Liver (tissue), 9 donors: ENCODE measurements around the gene GPRC5B. TPM values are rescaled to one million over a fixed set of nuclear protein-coding genes. Genes with fewer than 3 reads are reported as not detected.

Experiments used
- DNase-seq: peaks from one replicate; pipeline ENCODE4 v3.0.0-alpha.2; 2017; ENCODE audit warnings: low spot score
- H3K27ac ChIP-seq, 2 donors: one replicate each; pipeline ENCODE4 v1.7.0; 2013; ENCODE audit warnings: inconsistent platforms in 2 of 2, low read length in 2 of 2, control low read depth in 1 of 2, low read depth in 1 of 2, mild to moderate bottlenecking in 1 of 2
- H3K27me3 ChIP-seq, 4 donors: one replicate each; pipeline versions ENCODE4 v1.6.1 to v1.7.0; 2013; ENCODE audit warnings: low read length in 3 of 4, inconsistent platforms in 1 of 4, mild to moderate bottlenecking in 1 of 4, moderate library complexity in 1 of 4; ENCODE audit not compliant: control insufficient read depth in 4 of 4, insufficient read depth in 4 of 4
- H3K36me3 ChIP-seq, 4 donors: one replicate each; pipeline versions ENCODE4 v1.6.1 to v1.7.0; 2013; ENCODE audit warnings: low read length in 3 of 4, mild to moderate bottlenecking in 3 of 4, low read depth in 1 of 4, moderate library complexity in 1 of 4; ENCODE audit not compliant: control insufficient read depth in 4 of 4, insufficient read depth in 3 of 4
- H3K4me1 ChIP-seq, 4 donors: one replicate each; pipeline versions ENCODE4 v1.6.1 to v1.7.0; 2013; ENCODE audit warnings: low read length in 3 of 4, mild to moderate bottlenecking in 3 of 4, moderate library complexity in 1 of 4; ENCODE audit not compliant: control insufficient read depth in 4 of 4, insufficient read depth in 4 of 4
- H3K4me3 ChIP-seq, 3 donors: one replicate each; pipeline versions ENCODE4 v1.6.1 to v1.7.0; 2013; ENCODE audit warnings: low read length in 3 of 3, control low read depth in 1 of 3, low read depth in 1 of 3, mild to moderate bottlenecking in 1 of 3
- H3K9ac ChIP-seq, 2 donors: one replicate each; pipeline ENCODE4 v1.7.0; 2013; ENCODE audit warnings: low read length in 2 of 2, mild to moderate bottlenecking in 2 of 2, moderate library complexity in 2 of 2, control low read depth in 1 of 2, low read depth in 1 of 2
- H3K9me3 ChIP-seq, 4 donors: one replicate each; pipeline versions ENCODE4 v1.6.1 to v1.7.0; 2013; ENCODE audit warnings: low read length in 3 of 4; ENCODE audit not compliant: control insufficient read depth in 4 of 4
- EGR1 ChIP-seq, 2 donors: IDR thresholded peaks; 2 replicates each; pipeline ENCODE4 v1.6.1; 2016 to 2018; ENCODE audit warnings: antibody characterized with exemption in 2 of 2, low read depth in 2 of 2
- FOXA2 ChIP-seq: IDR thresholded peaks from 2 replicates; pipeline ENCODE4 v1.6.1; 2016; ENCODE audit warnings: antibody characterized with exemption
- GABPA ChIP-seq, 2 donors: IDR thresholded peaks in 1 of 2; conservative IDR thresholded peaks in 1 of 2; 2 replicates each; pipeline ENCODE4 v1.6.1; 2016; ENCODE audit warnings: antibody characterized with exemption in 2 of 2, mild to moderate bottlenecking in 1 of 2, moderate library complexity in 1 of 2
- HNF4G ChIP-seq: IDR thresholded peaks from 2 replicates; pipeline ENCODE4 v1.6.1; 2016; ENCODE audit warnings: antibody characterized with exemption
- RAD21 ChIP-seq, 2 donors: IDR thresholded peaks; 2 replicates each; pipeline ENCODE4 v1.6.1; 2016; ENCODE audit warnings: antibody characterized with exemption in 2 of 2, mild to moderate bottlenecking in 2 of 2
- SP1 ChIP-seq: IDR thresholded peaks from 2 replicates; pipeline ENCODE4 v1.6.1; 2018; ENCODE audit warnings: antibody characterized with exemption, mild to moderate bottlenecking
- YY1 ChIP-seq: IDR thresholded peaks from 2 replicates; pipeline ENCODE4 v1.6.1; 2016; ENCODE audit warnings: antibody characterized with exemption, mild to moderate bottlenecking
- WGBS: extraction: QIAGEN DNeasy Blood & Tissue Kit; methylation state at CpG from one replicate; pipeline ENCODE4 v1.1.7; 2013; 5-methylcytosine and 5-hydroxymethylcytosine counted together
- polyA plus RNA-seq, 2 donors: library from polyadenylated mRNA; stranded (reverse) in 1 of 2; unstranded in 1 of 2; fragments of 200-250 nt in 1 of 2; fragments of >200 nt in 1 of 2; fragmentation: Nextera tagmentation in 1 of 2; extraction: Ambion mirVana in 1 of 2; gene quantifications; one replicate each; pipeline versions ENCODE4 v1.2.1 to v1.2.3, GENCODE V29; 2013 to 2015
- total RNA-seq, 2 donors: library from RNA; depleted of rRNA; stranded (reverse); fragments of >200 nt; gene quantifications; one replicate each; pipeline ENCODE4 v1.2.3, GENCODE V29; 2014
- TF ChIP-seq, protein P1 (sequence below): fragments of 150-350 bp; IDR thresholded peaks from 2 replicates; pipeline ENCODE4 v1.5.1; 2017; ENCODE audit warnings: improper control_type of control experiment, low read depth, low read length; ENCODE audit not compliant: missing input control
- TF ChIP-seq, protein P2 (sequence below): IDR thresholded peaks from 2 replicates; pipeline ENCODE4 v1.6.1; 2016; ENCODE audit warnings: antibody characterized with exemption, mild to moderate bottlenecking
- TF ChIP-seq, protein P3 (sequence below): IDR thresholded peaks from 2 replicates; pipeline ENCODE4 v1.6.1; 2016; ENCODE audit warnings: antibody characterized with exemption
- donor health status: healthy.
- donor health status: healthy.
- donor health status: healthy.
- donor health status: healthy.
- donor health status: healthy.

GPRC5B gene
- total and polyA plus RNA-seq, 4 donors = 1.5 to 4.7 (median 2.7) TPM

DNA sequence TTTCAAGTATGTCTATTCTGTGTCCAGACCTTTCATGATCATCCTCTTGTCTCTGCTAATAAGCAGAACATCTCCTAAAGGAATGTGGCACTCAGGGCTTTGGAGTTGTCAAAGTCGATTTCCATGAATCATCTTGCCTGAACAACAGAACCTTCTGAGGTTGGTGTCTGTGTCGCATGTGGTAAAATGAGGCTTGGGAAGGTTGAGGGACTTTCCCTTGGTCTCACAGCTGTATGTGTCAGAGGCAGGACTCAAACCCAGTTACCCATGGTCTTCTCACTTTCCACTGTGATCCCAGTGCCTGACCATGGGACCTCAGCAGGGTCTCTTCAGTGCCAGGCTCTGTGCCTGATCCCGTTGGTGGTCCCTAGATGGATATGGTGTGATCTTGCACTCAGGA, 4.2 kb upstream of the GPRC5B start:
- H3K4me3 ChIP-seq = no peak overlapping the region
- no peak for DNase-seq
- H3K27me3 ChIP-seq = no peaks in the 10 kb centered on the region
- H3K9ac ChIP-seq = no peak overlapping the region
- no peaks in the 10 kb centered on the region for H3K36me3 ChIP-seq
- no peak for TF ChIP-seq RAD21 (IDR thresholded peaks at IDR 0.05)
- H3K9me3 ChIP-seq = no peaks in the 10 kb centered on the region
- H3K4me1 ChIP-seq = peaks cover 9 to 25% (median 20%) of the 10 kb centered on the region in 4 donors
- 74% methylated on average over 3 of the region's 3 CpGs for WGBS
- no peak overlapping the region for H3K27ac ChIP-seq

DNA sequence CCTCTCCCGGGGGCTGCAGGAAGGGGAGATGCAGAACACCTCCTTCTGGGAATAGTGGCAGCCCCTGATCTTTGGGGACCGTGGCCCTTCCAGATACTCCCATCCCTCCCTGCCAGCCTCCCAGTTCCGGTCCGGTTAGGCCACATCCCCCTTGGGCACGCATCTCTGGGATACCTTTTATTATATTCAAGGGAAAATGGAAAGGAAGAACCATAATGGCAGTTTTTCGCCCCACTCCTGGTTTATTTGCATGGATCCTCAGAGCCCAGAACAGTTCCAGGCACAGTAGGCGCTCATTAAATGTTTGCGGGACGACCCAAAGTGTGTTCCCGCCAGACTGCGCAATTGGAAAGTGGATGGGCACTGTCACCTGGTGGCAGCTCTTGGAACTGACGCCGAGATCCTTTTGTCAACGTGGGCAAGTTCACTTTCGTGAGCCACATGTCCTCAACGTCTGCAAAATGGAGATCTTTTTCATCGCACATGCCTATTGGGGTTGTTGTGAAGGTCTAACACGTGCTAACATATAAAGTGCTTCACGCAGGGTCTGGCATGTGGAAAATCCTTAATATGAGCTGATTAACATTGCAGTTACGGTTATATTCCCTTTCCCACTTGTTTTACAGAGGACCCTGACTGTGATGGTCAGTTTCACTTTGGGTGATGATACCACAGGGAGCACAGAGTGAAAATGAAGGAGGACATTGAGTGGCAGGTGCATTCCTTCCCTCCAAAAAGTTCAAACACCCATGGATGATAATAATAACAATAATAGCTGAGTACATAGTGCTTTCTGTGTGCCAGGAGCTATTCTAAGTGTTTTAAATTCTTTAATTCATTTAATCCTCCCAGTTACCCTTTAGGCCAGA, 1.7 kb upstream of the GPRC5B start:
- peak; percentile 57 for TF ChIP-seq YY1
- TF ChIP-seq GABPA (IDR thresholded peaks at IDR 0.05 in 1 of 2, conservative IDR thresholded peaks at IDR 0.05 in 1 of 2) = no peak
- peak; percentile 99 for TF ChIP-seq RAD21 (IDR thresholded peaks at IDR 0.05)
- TF ChIP-seq, protein P1, sequence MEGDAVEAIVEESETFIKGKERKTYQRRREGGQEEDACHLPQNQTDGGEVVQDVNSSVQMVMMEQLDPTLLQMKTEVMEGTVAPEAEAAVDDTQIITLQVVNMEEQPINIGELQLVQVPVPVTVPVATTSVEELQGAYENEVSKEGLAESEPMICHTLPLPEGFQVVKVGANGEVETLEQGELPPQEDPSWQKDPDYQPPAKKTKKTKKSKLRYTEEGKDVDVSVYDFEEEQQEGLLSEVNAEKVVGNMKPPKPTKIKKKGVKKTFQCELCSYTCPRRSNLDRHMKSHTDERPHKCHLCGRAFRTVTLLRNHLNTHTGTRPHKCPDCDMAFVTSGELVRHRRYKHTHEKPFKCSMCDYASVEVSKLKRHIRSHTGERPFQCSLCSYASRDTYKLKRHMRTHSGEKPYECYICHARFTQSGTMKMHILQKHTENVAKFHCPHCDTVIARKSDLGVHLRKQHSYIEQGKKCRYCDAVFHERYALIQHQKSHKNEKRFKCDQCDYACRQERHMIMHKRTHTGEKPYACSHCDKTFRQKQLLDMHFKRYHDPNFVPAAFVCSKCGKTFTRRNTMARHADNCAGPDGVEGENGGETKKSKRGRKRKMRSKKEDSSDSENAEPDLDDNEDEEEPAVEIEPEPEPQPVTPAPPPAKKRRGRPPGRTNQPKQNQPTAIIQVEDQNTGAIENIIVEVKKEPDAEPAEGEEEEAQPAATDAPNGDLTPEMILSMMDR = peak; percentile 100
- TF ChIP-seq, protein P2, sequence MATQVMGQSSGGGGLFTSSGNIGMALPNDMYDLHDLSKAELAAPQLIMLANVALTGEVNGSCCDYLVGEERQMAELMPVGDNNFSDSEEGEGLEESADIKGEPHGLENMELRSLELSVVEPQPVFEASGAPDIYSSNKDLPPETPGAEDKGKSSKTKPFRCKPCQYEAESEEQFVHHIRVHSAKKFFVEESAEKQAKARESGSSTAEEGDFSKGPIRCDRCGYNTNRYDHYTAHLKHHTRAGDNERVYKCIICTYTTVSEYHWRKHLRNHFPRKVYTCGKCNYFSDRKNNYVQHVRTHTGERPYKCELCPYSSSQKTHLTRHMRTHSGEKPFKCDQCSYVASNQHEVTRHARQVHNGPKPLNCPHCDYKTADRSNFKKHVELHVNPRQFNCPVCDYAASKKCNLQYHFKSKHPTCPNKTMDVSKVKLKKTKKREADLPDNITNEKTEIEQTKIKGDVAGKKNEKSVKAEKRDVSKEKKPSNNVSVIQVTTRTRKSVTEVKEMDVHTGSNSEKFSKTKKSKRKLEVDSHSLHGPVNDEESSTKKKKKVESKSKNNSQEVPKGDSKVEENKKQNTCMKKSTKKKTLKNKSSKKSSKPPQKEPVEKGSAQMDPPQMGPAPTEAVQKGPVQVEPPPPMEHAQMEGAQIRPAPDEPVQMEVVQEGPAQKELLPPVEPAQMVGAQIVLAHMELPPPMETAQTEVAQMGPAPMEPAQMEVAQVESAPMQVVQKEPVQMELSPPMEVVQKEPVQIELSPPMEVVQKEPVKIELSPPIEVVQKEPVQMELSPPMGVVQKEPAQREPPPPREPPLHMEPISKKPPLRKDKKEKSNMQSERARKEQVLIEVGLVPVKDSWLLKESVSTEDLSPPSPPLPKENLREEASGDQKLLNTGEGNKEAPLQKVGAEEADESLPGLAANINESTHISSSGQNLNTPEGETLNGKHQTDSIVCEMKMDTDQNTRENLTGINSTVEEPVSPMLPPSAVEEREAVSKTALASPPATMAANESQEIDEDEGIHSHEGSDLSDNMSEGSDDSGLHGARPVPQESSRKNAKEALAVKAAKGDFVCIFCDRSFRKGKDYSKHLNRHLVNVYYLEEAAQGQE = no peak
- H3K36me3 ChIP-seq = no peaks in the 10 kb centered on the region
- peaks cover 9 to 30% (median 22%) of the 10 kb centered on the region in 4 donors for H3K4me1 ChIP-seq
- no peaks in the 10 kb centered on the region for H3K9me3 ChIP-seq
- DNase-seq = peak; percentile 79
- no peak overlapping the region for H3K27ac ChIP-seq
- no peaks in the 10 kb centered on the region for H3K27me3 ChIP-seq
- WGBS = 6% methylated on average over 20 of the region's 20 CpGs
- H3K4me3 ChIP-seq = peak overlapping the region in 2 of 3 donors; percentile 9 to 12
- H3K9ac ChIP-seq = no peak overlapping the region

DNA sequence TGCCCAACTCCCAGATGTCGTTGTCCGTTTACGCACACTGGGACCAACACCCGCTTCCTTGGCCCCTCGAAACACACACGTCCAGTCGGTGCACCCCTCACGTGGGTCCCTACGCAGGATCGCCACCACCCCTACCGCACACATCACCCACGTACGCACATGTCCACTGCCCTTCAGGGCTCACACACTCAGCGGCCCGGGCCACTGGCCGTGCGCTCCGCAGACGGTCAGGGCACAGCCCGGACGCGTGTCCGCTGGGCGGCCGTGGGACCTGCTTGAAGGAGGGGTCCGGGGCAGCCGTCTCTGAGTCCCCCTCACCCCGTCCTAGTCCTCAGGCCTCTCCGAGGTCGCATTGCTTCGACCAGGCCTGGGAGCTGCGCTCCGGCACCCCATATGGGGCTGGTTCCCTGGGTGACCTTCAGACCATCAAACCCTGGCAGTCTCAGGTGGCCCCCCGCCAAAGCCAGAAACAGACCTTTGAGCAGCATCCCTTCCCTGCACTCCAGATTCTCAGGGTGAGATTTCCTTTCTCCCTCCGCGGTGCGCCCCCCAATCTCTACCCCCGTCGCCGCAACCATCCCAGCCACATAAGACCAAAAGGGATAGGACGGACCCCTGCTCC, 914 bp upstream of the GPRC5B start:
- DNase-seq = no peak
- Histone ChIP-seq H3K9me3 (no peaks in the 10 kb centered on the region), H3K27me3 (no peaks in the 10 kb centered on the region), H3K4me3 (peak overlapping the region; percentile 55 to 65 (median 59)), H3K36me3 (no peaks in the 10 kb centered on the region), H3K27ac (no peak overlapping the region), H3K9ac (no peak overlapping the region), H3K4me1 (peaks cover 9 to 30% (median 22%) of the 10 kb centered on the region in 4 donors)
- 8% methylated on average over 41 of the region's 41 CpGs for WGBS
- no peak for TF ChIP-seq EGR1 (IDR thresholded peaks at IDR 0.05; ENCODE audit: low read depth in 2 of 2)
- TF ChIP-seq RAD21 (IDR thresholded peaks at IDR 0.05) = no peak
- TF ChIP-seq GABPA (IDR thresholded peaks at IDR 0.05 in 1 of 2, conservative IDR thresholded peaks at IDR 0.05 in 1 of 2) = no peak
- no peak for TF ChIP-seq SP1
- no peak for TF ChIP-seq FOXA2
- TF ChIP-seq, protein P3, sequence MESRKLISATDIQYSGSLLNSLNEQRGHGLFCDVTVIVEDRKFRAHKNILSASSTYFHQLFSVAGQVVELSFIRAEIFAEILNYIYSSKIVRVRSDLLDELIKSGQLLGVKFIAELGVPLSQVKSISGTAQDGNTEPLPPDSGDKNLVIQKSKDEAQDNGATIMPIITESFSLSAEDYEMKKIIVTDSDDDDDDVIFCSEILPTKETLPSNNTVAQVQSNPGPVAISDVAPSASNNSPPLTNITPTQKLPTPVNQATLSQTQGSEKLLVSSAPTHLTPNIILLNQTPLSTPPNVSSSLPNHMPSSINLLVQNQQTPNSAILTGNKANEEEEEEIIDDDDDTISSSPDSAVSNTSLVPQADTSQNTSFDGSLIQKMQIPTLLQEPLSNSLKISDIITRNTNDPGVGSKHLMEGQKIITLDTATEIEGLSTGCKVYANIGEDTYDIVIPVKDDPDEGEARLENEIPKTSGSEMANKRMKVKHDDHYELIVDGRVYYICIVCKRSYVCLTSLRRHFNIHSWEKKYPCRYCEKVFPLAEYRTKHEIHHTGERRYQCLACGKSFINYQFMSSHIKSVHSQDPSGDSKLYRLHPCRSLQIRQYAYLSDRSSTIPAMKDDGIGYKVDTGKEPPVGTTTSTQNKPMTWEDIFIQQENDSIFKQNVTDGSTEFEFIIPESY = no peak
- TF ChIP-seq, protein P2 = no peak
- TF ChIP-seq HNF4G = no peak
